GM04503 (cell line): Measurements from ENCODE around the gene CARMIL3.

Source experiments
- DNase-seq: peaks from one replicate; pipeline ENCODE4 v3.0.0-alpha.2; 2012; ENCODE audit warnings: low read depth

CARMIL3 gene

DNA sequence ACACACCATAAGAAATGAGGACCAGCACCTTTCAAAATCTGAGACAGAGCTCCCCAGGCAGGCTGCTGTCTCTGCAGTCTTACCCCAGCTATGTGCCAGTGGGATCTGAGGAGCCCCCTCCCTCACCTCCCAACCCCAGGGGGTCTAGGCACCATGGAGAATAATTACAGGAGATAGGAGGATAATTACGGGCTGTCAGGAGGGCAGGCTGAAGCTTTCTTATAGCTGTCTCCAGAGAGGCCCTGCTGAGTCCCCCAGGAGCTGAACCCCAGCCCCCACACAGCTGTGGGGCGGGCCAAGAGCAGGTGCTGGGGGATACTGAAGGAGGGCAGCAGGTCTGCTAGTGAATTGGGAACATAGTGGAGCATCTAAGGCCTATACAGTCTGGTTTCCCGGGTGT is 26.3 kb downstream of the CARMIL3 start:
- DNase-seq, result no peak

DNA sequence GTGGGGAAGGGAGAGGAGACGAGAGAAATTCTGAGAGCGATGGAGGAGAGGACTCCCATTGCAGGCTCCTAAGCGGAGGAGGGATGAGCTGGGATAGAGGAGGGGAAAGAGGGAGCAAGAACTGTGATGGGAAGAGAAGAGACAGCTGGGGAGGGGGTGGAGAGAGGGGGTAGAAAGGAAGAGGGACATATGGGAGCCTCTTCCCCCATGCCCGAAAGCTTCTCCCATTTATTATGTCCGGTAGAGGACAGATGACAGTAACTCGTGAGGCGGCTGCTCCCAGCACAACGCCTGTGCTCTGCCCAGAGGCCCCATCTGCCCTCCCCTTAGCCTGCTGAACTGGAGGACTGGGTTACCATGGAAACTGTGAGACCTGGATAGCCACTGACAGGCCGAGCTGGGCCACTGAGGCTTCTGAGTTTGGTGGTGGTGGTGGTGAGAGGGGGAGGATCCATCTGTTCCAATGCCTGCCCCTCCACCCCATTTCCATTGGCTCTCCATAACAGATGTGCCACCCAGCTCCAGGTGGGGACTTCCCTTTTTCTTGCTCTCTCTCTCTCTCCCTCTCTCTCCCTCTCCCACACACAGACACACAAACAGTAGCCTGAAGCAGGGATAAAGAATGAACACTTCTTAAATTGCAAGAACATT is 27.8 kb downstream of the CARMIL3 start:
- no peak for DNase-seq

DNA sequence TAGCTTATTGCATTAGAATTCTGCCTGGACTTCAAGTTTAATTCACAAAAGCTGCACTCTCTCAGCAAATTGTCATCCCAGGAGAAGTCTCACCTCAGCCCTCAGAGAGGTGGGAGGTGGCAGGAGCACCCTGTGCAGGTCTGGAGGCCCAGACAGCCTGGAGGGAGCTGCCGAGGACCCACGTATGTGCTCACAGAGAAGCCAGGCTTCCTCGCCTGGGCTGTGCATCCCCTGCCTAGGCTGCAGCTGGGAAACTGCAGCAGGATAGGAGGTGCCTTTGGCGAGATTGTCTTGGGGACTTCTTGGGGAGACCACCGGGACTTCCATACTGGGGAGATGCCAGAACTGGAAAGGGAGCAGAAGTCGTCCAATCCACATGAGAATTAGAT is 28.3 kb downstream of the CARMIL3 start:
- DNase-seq, result no peak

DNA sequence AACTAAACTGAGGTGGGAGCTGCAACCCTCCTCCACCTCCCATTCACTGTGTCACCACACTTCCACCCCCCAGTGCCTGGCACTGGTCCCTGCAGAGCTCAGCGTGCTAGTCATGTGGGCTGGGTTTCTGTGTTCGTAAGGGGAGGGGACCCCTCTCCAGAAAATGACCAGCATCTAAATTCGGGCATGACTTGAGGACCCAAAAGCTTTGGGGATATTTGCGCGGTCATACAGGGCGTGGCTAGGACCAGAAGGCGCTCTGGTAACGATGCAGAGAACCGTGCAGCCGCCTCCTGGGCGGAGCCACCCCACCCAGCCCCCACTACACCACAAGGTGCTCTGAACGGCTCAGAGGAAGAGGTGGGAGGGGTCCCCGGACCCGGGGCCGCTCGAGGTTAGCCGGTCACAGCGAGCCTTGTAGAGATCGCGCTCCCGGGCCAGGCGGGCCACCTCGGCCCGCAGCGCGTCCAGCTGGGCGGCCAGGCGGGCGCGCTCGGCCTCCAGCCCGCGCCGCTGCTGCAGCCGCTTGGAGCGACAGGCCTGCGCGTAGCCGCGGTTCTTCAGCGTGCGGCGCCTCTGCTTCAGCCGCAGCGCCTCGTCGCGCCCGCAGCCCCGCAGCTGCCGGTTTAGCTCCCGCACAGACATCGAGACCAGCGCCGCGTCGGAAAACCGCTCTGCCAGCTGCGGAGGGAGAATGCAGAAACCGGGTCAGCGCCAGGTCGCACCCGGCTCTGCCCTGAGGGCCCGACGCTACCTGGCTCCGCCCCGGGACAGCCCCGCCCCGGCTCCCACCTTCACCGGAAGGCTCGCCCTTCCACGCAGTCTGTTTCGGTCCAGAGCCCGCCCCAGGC is 29.3 kb downstream of the CARMIL3 start:
- DNase-seq, result no peak

DNA sequence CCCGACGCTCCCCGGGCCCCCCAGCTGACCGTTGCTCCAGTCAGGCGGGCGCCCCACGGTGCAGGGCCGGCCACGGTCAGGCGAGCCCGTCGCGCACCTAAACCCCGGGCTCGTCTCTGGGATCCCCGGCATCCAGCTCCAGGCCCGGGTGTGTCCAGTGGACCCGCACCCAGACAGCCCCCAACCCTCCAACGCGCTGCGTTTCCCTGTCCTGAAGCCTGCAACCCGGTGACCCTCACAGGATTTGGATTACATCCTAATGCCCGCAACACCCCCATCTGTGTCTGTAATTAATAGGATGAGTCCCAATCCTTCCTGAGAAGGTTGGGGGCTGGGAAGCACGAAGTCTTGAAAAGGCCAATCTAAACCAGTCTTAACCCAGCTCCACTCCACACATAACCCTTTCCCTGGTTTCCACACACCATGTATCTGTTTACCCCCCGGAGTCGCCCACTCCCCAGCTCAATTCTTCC is 30.0 kb downstream of the CARMIL3 start:
- DNase-seq, result no peak

DNA sequence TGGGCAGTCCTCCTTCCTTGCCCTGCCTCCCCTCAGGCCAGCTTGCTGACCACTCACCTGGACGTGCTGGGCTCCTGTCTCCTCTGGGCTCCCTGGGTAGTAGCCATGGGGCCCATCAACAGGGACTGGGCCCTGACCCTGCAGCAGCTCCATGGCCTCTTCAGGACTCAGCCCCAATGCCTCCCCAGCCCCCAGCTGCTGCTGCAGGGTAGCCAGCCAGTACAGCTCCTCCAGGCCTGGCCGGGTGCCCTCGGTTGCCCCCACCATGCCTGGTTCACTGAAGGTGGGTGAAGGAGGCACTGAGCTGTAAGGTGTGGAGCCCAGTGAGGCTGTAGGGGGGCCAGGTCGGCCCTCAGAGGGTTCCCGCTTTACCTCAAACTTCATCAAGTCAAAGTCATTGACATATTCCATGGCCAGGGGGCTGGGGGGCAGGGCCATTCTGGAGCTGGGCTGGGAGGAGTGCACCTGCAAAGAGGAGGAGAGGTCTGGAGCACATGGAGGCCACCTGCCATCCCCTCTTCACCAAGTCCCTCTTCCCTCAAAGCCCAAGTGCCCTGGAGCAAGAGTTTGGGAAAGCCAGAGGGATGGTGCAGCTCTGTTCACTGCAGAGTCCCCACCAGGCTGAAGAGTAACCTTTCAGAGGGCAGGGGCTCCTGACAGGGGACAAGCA is 30.7 kb downstream of the CARMIL3 start:
- DNase-seq, result no peak

DNA sequence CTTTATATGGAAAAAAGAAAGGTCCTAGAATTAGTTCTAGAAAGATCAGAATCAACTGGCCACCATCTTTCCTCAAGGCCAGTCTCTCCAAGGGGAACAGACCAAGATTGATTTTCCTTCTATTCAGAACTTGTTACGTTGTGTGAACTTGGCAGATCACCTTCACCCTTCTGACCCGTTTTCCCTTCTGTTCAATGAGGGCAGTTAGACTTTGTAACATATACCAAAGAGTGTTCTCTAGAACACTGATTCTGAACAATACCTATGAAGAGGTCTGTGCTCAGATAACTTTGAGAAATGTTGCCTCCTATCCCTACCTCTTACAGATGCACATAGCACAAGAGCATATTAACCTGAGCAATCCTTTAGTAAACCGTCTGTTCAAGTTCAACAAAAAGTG is 31.7 kb downstream of the CARMIL3 start:
- DNase-seq, result no peak

DNA sequence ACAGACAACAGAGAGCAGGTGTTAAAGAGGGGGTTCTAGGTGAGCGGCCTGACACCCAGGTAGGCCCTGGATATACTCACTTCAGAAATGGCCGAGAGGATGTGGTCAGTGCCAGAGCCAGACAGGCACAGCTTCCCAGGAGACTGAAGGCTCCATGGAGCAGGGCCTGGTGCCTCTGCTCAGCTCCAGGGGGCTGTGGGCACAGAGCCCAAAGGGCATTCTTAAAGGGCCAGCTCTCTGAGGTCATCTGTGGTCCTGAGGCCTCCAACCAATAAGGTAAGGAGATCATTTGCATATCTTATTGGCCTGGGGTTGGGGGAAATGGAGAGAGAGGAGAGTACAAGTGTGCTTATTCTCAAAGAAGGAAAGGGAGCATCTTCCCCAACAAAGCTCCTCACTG is 32.6 kb downstream of the CARMIL3 start:
- DNase-seq, result no peak

DNA sequence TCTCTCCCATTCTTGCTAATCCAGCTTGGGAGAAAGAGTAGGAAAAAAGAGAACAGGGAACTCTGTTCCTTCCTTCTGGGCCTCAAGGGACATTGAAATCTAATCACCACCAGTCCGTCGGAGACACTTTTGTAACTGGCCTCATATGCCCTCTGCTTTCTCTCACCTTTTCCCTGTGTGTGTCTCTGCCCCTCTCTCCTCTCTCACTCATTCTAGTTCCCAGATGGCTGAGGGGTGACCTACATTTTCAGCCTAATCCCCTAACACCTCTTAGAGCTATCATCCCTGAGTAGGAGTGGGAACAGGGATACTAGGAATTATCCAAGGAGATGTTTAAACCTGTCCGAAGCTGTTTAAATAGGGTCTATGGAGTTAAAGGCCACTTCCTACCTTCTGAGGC is 33.4 kb downstream of the CARMIL3 start:
- no peak for DNase-seq

DNA sequence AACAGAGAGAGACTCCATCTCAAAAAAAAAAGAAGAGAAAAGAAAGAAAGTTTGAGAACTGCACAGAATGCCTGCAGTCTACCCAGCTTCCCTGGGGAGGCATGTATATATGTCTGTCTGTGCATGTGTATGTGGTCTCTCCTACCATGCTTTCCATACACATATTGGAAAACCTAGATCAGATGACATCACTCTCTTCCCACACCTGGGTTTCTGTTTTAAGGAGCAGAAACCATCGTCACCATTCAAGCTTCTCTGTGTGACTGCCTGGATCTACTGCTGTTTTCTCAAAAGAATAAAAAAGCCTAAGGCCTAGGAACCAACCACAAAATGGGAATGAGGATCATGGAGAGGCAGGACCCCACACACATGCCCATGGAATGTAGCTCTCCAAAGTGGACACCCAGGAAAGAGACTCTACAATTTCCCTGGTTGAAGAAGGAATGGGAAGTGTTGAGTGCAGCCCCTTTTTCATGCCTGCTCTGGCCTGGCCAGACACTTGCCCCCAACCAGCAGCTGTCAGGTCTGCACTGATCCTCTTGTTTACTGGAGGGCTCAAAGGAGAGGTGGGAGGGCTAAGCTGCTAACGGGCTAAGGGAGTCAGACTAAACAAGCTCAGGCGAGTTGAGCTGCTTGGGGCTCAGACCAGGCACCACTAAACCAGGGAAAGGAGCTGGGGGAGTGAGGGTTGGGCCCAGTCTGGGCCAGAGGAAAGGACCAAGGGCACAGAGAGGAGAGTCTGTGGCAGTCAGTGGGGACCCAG is 34.6 kb downstream of the CARMIL3 start:
- DNase-seq, result no peak

DNA sequence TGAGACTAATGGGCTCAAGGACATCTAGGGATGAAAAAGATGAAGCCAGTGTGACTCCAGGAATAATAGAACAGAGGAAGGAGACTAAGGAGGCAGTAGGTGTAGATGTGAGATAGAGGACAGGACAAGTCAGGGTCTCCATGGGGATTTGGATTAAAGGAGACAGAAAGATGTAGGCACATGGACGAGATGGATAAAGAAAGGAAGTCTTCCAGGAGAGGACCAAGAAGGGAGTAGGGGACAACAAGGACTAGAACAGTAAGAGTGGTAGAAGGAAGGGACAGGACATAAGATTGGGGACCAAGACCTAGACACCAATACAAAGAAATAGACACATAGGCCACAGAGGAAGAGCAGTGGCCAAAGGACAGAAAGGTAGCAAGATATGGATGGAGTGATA is 35.2 kb downstream of the CARMIL3 start:
- DNase-seq, result no peak

DNA sequence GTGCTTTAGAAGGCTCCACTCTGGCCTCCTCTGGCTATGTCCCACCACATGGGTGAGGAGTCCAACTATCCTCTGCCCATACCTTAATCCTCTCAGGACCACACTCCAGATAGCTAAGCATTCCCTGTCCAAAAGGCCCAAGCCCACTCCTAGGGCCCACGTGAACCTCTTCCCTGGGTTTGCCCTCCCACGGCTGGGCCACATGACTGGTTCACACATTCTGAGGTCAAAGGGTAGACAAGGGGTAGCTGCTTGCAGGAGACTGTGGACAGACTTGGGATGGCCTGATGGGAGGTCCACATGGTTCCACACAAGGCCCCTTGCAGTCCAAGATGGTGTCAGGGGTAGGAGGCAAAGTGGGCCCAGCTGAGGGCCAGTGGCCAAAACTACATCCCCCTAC is 36.3 kb downstream of the CARMIL3 start:
- no peak for DNase-seq

DNA sequence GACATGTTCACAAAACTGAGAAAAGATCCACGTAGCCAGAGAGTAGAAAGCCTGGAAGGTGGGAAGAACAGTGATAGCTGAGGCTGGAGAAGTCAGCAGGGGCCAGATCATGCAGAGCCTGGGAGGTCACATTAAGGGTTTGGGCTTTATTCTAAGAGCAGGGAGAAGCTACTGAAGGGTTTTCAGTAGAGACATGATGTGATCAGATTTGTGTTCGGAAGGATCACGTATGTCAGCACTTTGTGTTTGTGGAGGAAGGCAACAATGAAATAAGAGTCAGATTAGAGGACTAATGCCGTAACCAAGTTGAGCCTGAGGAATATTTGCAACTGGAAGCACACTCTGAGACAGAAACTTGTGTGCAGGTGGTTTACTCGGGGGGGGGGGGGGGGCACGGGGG is 38.1 kb downstream of the CARMIL3 start:
- no peak for DNase-seq

DNA sequence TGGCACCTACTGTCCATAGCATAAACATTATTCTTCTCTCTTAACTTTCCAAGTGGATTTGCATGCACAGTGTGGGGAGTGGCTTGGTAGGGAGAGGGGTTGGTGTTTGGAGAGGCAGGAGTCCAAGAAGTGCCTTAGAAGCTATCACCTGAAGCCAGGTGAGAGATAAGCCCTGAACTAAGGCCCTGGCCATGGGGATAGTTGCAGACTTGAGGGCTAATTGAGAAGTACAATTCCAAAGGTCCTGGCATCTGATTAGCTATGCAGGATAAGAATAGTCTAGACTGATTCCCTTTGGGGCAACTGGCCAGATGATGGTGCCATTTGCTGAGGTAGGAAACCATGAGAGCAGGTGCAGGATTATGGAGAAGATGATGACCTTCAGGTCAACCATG is 40.3 kb downstream of the CARMIL3 start:
- DNase-seq, result no peak

DNA sequence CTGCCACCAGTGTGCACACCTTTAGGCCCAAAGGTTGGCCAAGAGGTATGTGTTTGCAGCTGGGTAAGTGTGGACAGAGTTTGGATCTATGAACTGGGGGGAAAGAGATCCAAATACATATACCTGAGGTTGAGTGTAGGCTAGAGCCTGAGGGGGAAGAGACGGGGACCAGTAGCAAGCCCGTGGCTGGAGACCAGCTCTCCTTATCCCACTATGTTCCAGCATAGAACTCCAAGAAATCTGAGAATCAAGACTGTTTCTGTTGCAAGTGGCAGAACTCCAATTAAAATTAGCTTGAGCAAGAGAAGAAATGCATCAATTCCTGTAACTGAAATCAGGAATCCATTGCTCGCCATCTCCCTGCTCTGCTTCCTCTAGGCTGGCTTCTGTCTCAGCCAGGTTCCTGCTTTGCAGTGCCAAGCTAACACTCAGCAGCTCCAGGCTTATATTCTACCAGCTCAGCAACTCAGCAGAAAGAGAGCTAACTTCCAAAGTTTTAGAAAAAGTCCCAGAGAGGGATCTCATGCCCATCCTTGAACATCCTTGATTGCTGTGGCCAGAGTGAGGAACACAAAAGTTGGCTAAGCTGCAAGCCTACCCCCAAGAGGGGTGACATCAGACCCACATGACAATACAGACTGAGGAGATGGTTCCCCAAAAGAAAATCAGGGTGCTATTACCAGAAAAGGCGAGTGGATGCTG is 40.8 kb downstream of the CARMIL3 start:
- DNase-seq, result no peak

DNA sequence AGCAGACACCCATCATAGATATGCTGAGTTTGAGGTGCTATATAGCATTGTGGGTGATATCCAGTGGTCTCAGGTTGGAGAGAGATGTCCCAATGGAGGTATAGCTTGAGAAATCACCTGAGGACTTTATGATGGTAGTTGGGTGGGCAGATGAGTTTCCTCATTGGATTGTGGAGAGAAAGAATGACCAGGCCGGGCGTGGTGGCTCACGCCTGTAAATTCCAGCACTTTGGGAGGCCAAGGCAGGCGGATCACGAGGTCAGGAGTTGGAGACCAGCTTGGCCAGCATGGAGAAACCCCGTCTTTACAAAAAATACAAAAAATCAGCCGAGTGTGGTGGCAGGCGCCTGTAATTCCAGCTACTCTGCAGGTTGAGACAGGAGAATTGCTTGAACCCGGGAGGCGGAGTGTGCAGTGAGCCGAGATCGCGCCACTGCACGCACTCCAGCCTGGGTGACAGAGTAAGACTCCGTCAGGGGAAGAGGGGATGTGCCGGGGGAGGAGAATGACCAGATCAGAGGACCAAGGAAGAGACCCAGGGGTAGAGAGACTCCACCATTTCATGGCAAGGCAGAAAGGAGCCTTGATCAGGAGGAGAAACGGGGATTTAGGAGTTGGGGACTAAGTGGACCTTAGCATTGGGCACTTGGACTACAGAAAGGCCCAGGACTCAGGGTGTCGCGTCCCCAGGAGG is 41.5 kb downstream of the CARMIL3 start:
- no peak for DNase-seq

DNA sequence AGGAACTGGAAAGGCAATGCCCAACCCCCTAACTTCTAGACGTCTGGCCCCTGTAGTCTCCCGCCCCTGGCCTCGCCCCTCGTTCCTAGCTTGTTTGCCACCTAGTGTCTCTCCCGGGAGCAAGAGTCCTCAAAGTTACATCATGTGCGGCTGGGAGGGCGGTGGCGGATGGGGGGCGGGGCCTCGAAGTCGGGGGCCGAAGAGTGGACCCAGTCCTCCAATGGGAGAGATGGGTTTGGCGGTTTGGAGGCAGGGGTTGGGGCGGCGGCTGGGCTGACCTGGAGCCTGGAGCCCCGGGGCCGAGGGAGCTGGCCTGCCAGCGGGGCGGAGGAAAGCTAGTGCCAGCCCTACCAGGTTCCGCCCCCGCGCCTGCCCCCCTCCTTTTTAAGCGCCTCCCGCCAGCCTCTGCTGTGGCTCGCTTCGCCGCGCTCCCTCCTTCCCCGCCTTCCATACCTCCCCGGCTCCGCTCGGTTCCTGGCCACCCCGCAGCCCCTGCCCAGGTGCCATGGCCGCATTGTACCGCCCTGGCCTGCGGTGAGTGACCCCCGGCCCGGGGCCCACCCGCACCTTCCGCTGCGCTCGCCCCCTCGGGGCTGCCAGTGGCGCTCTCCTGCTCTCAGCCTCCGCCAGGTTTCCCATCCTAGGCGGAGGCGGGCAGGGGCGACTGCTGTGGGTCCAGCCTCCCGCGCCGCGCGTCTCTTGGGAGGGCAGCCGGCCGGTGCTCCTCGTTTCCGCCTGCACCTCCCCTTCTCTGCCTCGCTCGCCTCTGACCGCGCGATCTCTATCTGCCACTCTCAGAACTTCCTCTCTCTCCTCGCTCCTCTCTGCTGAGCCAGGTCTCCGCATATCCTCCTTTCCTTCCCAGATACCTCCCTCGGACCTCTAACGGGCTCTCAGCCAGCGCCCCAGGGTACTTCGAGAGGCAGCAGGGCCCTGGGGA is 42.4 kb downstream of the CARMIL3 start, which contains the start of gene PCK2:
Gene PCK2, plus strand, starts transcription at position 411 of the 940 bp plus-strand sequence. Its CDS starts 95 bp downstream, at position 506.
- DNase-seq, result peak; percentile 70

DNA sequence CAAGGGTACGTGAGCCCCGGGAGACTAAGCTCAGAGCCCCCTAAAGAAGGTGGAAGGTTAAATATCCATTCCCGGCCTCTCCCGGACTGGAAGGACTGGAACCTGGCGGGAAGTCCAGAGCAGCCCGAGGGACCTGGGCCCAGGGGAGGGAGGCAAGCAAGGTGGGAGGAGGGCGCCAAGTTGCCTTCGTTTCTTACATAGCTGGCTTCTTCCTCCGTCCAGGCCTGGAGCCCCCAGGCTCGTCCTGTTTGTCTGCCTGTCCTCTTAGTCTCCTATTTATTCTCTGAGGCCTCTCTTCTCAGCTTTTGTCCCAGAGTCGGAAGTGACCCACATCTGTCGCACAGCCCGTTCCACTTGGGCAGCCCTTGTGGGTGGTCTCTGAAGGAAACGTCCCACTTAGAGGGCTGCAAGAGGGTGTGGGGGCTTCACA is 43.0 kb downstream of the CARMIL3 start:
- DNase-seq, result no peak

DNA sequence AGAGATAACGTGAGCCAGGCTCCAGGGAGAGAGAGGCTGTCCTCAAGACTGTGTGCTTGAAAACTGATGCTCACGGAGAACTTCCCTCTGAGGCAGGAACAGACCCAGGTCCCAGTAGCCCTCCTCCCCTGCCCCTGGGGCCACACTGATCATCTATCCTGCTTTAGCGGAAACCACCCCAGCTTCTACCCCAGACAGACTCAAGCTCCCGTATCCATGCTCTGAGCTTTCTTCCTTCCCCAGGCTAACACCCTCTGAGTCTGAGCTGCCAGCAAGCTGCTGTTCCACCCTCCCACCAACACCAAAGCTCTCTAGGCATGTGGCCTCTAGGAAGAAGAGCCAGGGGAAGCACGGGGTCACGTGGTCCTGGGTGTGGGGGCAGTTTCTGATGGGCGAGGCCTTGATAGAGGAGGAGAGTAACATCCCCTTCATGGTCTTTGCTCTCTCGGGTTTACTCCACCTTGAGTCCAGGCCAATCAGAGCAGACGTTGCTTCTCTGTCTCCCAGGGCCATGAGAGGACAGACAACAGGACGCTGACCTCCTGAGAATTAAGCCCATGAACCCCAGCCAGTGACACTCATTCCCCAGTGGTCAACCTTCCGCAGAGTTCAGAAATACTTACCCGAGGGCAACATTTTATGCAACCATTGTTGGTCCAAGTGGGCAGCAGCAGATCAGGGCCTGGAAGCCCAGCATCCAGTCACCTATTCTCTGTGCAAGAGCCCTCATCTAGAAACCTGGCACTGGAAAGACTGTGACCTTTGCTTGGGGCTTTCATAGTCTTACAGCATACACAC is 43.7 kb downstream of the CARMIL3 start:
- DNase-seq, result no peak
